ENCODE results near the gene RAB12.

Gene RAB12

DNA sequence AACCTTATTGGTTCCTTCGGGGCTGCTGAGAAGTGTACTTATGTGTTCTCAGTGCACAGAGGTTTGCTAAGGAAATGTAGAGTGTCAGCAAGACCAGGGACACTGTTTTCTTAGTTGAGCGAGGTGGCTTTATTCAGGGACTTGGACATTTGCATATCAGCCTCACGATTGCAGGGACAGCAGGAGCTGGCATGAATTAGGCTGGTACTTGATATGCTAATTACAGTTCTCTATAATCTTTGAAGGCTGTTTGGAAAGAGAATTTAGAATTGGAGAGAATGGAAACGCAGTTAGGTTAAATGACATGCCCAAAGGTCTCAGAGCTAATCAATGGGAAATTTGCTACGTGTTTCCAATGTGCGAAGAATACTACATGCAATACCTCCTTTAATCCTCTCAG lies 77.4 kb downstream of the RAB12 start:
- TF ChIP-seq, protein P1, sequence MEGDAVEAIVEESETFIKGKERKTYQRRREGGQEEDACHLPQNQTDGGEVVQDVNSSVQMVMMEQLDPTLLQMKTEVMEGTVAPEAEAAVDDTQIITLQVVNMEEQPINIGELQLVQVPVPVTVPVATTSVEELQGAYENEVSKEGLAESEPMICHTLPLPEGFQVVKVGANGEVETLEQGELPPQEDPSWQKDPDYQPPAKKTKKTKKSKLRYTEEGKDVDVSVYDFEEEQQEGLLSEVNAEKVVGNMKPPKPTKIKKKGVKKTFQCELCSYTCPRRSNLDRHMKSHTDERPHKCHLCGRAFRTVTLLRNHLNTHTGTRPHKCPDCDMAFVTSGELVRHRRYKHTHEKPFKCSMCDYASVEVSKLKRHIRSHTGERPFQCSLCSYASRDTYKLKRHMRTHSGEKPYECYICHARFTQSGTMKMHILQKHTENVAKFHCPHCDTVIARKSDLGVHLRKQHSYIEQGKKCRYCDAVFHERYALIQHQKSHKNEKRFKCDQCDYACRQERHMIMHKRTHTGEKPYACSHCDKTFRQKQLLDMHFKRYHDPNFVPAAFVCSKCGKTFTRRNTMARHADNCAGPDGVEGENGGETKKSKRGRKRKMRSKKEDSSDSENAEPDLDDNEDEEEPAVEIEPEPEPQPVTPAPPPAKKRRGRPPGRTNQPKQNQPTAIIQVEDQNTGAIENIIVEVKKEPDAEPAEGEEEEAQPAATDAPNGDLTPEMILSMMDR (conservative IDR thresholded peaks at IDR 0.05; ENCODE audit: low read length), result no peak
- DNase-seq (ENCODE audit: low read depth), result no peak
- H3K4me3 ChIP-seq (ENCODE audit: low read length), result no peak overlapping the region

DNA sequence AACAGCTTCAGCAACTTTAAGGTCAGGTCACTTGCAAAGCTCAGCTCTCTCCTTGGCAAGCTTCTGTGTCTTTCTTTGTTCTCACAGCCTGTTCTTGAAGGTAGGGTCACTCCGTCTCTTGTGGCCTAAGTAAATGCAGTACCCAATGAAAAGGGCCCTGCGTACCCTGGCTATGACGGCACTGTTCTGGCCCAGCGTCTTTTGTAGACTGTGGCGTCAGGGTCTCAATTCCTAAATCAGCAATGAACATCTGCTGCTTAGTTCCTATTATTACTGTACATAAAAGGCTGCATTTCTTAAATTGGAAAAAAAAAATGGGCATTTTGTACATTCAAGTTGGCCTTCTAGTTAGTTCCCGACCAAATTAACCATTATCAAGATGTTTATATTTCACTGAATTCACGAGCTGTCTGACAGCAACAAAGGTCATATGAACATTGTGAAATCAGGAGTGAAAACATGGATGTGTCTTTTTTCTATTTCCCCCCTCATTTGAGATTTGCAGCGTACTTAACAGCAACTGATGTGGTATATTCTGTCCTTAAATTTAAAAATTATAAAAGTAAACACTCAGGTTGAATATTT lies 79.1 kb downstream of the RAB12 start:
- TF ChIP-seq, protein P1 (conservative IDR thresholded peaks at IDR 0.05; ENCODE audit: low read length), result no peak
- H3K4me3 ChIP-seq (ENCODE audit: low read length), result no peak overlapping the region
- DNase-seq (ENCODE audit: low read depth), result no peak

DNA sequence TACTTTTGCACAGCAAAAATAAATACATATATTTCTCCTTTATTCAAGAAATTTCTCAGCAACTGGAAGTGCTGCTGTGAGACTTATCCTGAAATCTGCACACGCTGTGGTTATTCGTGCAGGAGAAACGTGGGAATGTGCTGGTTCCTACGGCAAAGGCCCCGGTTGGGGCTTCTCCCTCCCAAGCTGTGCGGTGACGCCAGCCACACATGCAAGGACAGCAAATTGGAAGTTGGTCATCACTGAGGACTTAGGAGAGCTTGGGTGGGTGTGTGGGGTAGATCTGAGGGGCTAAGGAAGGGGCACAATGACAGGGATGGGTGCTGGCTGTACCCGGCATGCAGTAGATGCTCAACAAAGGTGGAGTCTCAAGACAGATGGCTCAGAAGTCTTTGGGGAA lies 79.6 kb downstream of the RAB12 start:
- TF ChIP-seq, protein P1 (conservative IDR thresholded peaks at IDR 0.05; ENCODE audit: low read length), result no peak
- no peak overlapping the region for H3K4me3 ChIP-seq (ENCODE audit: low read length)
- no peak for DNase-seq (ENCODE audit: low read depth)
